Naive thymus-derived CD8-positive, alpha-beta T cell (primary cell): Measurements from ENCODE around the gene ZBTB6. TPM values are rescaled to one million over a fixed set of nuclear protein-coding genes. Genes with fewer than 3 reads are reported as not detected.

Source experiments
- ATAC-seq, 2 donors: fragments of 150-1000 bp; cut with Tn5 transposase in 1 of 2; sonication (Bioruptor Pico), chemical (Tn5 transposase) in 1 of 2; 1 replicate in 1 of 2; 2 replicates in 1 of 2; pipeline ENCODE4 v1.10.0; 2021; ENCODE audit warnings: mild to moderate bottlenecking in 2 of 2, moderate library complexity in 2 of 2
- POLR2A ChIA-PET: fragments of 350-600 bp; sonication (Branson Sonifier 250); formaldehyde crosslinking; loops from one replicate; lab custom pipeline; 2021; ENCODE audit warnings: antibody characterized with exemption; lab: Charles Lee
- DNase-seq, 10 donors: peaks; one replicate each; pipeline versions ENCODE4 v3.0.0 to v3.0.0-alpha.2; 2020 to 2022
- H3K27ac Mint-ChIP-seq, 10 donors: one replicate each; pipeline ENCODE4 v1.8.0; 2020 to 2022; ENCODE audit warnings: mild to moderate bottlenecking in 10 of 10, mixed read lengths in 10 of 10, moderate library complexity in 4 of 10, inconsistent platforms in 1 of 10
- H3K27me3 Mint-ChIP-seq, 5 donors: one replicate each; pipeline ENCODE4 v1.8.0; 2021 to 2022; ENCODE audit warnings: mixed read lengths in 5 of 5
- H3K36me3 Mint-ChIP-seq, 3 donors: one replicate each; pipeline ENCODE4 v1.8.0; 2020 to 2022; ENCODE audit warnings: mixed read lengths in 3 of 3, mild to moderate bottlenecking in 2 of 3, inconsistent platforms in 1 of 3
- H3K4me1 Mint-ChIP-seq, 4 donors: one replicate each; pipeline ENCODE4 v1.8.0; 2021 to 2022; ENCODE audit warnings: mixed read lengths in 4 of 4
- H3K4me3 Mint-ChIP-seq, 10 donors: one replicate each; pipeline ENCODE4 v1.8.0; 2020 to 2022; ENCODE audit warnings: mild to moderate bottlenecking in 10 of 10, mixed read lengths in 10 of 10, moderate library complexity in 6 of 10, inconsistent platforms in 1 of 10
- H3K9me3 Mint-ChIP-seq, 9 donors: one replicate each; pipeline ENCODE4 v1.8.0; 2020 to 2022; ENCODE audit warnings: mixed read lengths in 9 of 9, mild to moderate bottlenecking in 3 of 9, inconsistent platforms in 1 of 9, moderate library complexity in 1 of 9
- polyA plus RNA-seq, 3 donors: library from polyadenylated mRNA; unstranded; fragments of 300-500 nt; fragmentation: Illumina TruSeq; gene quantifications; one replicate each; pipeline ENCODE4 v1.2.3, GENCODE V29; 2021
- total RNA-seq, 8 experiments: library from RNA in 2 of 8; stranded (reverse) in 2 of 8; gene quantifications; one replicate each; pipeline ENCODE4 v1.2.3 and lab custom pipeline; 2021 to 2026

ZBTB6 gene
- total and polyA plus RNA-seq, 5 experiments from 2014 or later, result 2.0 to 20.0 (median 4.4) TPM

DNA sequence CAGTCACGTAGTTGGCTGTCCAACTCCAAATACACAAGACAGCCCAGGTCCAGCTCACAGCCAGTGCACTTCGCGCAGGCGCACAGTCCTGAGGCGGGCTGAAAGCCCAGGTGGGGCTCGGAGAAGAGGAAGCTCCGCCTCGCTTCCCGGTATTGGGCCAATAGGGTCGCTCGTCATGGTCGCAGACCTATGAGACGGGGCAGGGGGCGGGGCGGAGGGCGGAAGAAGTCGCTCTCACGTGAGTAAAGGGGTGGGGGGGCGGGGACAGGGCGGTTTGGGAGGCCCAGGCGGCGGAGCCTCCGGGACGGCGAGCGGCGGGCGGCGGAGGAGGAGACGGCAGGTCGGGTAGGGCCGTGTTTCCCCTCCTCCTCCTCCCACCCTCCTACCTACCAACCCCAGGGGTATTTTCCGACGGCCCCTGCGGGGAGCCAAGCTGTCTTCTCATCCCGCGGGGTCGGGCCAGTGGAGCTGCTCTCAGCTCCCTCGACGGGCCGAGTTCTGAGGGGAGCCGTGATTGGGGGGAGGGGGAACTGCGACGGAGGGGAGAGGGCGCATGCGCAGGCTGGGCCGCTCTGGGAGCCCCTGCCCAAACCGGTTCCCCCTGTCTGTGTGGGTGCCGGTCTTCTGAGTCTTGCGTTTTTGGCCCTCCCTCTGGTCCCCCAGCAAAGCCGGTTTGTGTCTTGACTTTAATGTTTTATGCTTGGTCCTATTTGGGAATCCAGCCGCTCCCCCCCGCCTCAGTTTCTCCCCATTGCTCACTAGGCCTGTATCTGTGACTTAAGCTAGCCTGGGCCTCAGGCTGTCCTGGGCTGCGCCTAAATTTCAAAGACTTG lies 27.8 kb upstream of the ZBTB6 start, which contains the start of gene RABGAP1:
TSS of gene RABGAP1 (plus strand) at position 272 of the 833 bp plus-strand sequence. CDS start 16,040 bp downstream, outside the sequence.
- H3K4me3 Mint-ChIP-seq, result peak within 1 kb of the TSS; percentile 90 to 97 (median 94)
- DNase-seq (peak; percentile 89 to 99 (median 96)), ATAC-seq (peak; percentile 97 to 98)
- no peaks in the 10 kb centered on the region for H3K9me3 Mint-ChIP-seq
- peaks cover 11 to 51% (median 39%) of the 10 kb centered on the region in 4 donors for H3K4me1 Mint-ChIP-seq
- POLR2A ChIA-PET, result interaction anchor here (0.6 to 2.9 kb wide), 8 partner anchors 9 to 54 kb away, joined by 3 to 36 read pairs (median 4); partner anchors contain the start of genes RC3H2, ZBTB26 and ZBTB6
- no peaks in the 10 kb centered on the region for H3K27me3 Mint-ChIP-seq
- H3K36me3 Mint-ChIP-seq, result peaks cover 0 to 37% (median 3%) of the 10 kb centered on the region in 3 donors
- peak within 1 kb of the TSS; percentile 79 to 97 (median 94) for H3K27ac Mint-ChIP-seq

DNA sequence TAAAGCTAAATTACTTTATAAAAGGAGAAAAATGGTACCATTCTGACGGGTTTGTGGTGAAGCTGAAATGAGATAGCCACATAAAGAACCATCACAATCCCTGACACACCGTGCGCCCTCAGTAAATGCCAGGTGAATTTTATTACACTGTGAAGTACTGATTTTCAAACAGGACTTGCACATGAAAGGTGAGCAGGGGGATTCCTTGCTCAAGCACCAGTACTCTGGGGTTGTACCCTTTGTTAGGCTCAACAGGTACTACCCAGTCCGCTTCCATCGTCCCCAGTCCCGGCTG lies 27.3 kb upstream of the ZBTB6 start:
- Mint-ChIP-seq H3K4me1 (peaks cover 11 to 50% (median 38%) of the 10 kb centered on the region in 4 donors), H3K27me3 (no peaks in the 10 kb centered on the region), H3K27ac (peak overlapping the region; percentile 79 to 96 (median 92)), H3K36me3 (peaks cover 0 to 37% (median 3%) of the 10 kb centered on the region in 3 donors), H3K9me3 (no peaks in the 10 kb centered on the region), H3K4me3 (peak overlapping the region; percentile 90 to 97 (median 94))
- POLR2A ChIA-PET, result interaction anchor here (0.6 to 2.9 kb wide), 7 partner anchors 9 to 36 kb away, joined by 3 to 36 read pairs (median 6); partner anchors contain the start of genes RC3H2, ZBTB26 and ZBTB6
- no peak for DNase-seq
- ATAC-seq, result no peak

DNA sequence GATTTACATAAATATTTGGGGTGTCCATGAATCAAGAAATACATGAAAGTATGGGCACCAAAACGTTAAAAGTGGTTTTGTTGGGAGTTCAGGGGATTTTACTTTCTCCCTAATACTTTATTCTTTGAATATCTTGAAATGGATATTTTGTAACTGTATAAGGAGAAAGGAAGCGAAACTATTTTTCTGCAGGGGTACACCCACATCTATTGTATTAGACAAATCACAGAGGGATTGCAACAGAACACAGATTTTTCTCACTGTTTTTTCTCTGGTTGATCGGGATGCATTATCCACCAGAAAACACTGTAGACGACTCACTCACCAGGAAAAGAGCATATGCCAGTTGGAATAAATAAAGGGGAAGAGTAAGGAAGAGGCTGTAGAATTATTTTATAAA lies 26.5 kb upstream of the ZBTB6 start:
- Mint-ChIP-seq H3K27ac (peak overlapping the region in 6 of 10 donors; percentile 6 to 85 (median 36)), H3K27me3 (no peaks in the 10 kb centered on the region), H3K4me3 (peak overlapping the region in 7 of 10 donors; percentile 27 to 76 (median 44))

DNA sequence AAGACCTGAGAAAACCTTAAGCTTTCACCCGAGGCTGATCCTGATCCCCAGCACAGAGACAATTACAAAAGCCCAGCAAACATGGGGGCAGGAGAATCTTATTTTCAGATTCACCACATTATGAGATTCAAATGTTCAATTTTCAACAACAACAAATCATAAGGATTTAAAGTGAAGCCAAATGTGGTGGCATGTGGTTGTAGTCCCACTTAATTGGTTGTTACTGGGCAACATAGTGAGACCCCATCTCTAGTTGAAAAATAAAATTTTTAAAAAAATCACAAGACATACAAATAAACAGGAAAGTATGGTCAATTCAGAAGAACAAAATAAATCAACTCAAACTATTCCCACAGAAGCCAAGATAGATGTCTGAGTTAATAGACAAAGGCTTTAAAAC lies 23.8 kb upstream of the ZBTB6 start:
- Mint-ChIP-seq H3K4me3 (no peak overlapping the region), H3K4me1 (peaks cover 16 to 46% (median 35%) of the 10 kb centered on the region in 4 donors), H3K27me3 (no peaks in the 10 kb centered on the region), H3K27ac (no peak overlapping the region), H3K36me3 (peaks cover 0 to 30% (median 3%) of the 10 kb centered on the region in 3 donors), H3K9me3 (no peaks in the 10 kb centered on the region)
- ATAC-seq (no peak), DNase-seq (no peak)
- POLR2A ChIA-PET, result no interaction called here

More for the DNA sequence above, 26.5 kb upstream of the ZBTB6 start:
- H3K9me3 Mint-ChIP-seq, result no peaks in the 10 kb centered on the region
- no peak for ATAC-seq
- DNase-seq, result no peak
- peaks cover 0 to 30% (median 3%) of the 10 kb centered on the region in 3 donors for H3K36me3 Mint-ChIP-seq
- peaks cover 13 to 51% (median 35%) of the 10 kb centered on the region in 4 donors for H3K4me1 Mint-ChIP-seq
- POLR2A ChIA-PET, result interaction anchor here (2.5 to 2.9 kb wide), 3 partner anchors 8 to 35 kb away, joined by 28 to 36 read pairs (median 33); partner anchors contain the start of genes RC3H2, ZBTB26 and ZBTB6

DNA sequence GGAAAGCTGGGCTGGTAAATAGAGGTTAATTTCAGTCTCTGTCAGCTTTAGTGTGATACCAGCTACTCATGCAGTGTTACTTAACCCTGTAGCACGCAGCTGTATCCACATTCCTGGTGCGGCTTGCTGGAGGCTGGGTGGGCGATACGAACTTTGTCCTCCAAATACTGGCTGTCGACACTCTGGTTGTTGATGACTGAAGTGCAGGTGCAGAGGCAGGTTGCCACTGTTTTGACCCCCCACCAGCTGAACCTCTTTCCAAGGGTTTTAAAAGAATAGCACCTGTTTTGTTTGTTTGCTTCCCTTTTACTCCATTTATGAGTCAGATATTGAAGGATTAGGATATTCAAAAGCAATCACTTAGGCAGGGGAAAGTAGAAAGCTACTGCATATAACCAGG lies 23.3 kb upstream of the ZBTB6 start:
- POLR2A ChIA-PET, result no interaction called here
- ATAC-seq (no peak), DNase-seq (no peak)
- Mint-ChIP-seq H3K4me3 (no peak overlapping the region), H3K36me3 (peaks cover 0 to 30% (median 3%) of the 10 kb centered on the region in 3 donors), H3K27me3 (no peaks in the 10 kb centered on the region), H3K9me3 (no peaks in the 10 kb centered on the region), H3K27ac (no peak overlapping the region), H3K4me1 (peaks cover 14 to 45% (median 32%) of the 10 kb centered on the region in 4 donors)

DNA sequence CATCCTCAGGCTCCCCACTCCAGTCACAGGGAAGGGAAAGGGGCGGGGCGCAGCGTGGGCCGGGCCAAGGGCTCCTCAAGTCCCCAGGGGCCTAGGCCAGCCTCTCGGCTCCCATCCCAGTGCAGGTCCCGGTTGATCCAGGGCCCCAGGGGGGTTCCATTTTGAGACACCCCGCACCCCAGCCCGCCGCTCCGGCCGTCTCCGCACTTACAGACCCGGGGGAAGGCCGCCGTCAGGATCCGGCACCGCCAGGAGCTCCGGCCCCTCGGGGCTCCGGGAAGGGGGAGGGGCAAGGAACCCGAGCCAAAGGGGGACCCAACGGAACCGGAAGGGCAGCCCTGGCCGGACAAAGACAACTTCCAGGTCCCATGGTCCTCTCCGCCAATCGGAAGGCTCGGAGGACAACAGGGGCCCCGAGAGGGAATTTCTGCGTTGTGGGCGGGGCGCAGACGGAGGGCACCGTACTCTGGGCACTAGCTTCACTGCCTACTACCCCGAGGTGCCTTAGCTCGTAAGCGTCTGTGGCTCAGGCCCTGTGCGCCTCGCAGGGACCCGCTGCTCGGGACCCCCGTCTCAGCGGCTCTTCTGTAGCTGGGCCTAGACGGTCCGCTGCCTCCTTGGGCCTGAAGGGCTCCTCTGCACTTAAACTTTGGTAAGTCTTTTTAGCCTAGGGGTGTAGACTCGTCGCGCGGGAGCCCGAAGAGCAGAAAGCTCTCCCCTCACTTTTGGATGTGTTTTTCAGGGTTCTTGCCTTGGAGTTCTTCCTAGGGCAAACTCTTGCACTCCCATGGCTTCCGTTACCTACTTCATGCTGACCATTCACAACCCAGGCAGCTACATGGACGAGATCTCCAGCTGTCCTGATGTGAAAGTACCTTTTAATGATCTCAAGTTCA lies 18.4 kb upstream of the ZBTB6 start, which contains the start of gene ZBTB26:
TSS of gene ZBTB26 (minus strand) at position 287 of the 896 bp plus-strand sequence. CDS start 11,578 bp downstream, outside the sequence.
- H3K4me1 Mint-ChIP-seq, result peaks cover 10 to 35% (median 19%) of the 10 kb centered on the region in 4 donors

DNA sequence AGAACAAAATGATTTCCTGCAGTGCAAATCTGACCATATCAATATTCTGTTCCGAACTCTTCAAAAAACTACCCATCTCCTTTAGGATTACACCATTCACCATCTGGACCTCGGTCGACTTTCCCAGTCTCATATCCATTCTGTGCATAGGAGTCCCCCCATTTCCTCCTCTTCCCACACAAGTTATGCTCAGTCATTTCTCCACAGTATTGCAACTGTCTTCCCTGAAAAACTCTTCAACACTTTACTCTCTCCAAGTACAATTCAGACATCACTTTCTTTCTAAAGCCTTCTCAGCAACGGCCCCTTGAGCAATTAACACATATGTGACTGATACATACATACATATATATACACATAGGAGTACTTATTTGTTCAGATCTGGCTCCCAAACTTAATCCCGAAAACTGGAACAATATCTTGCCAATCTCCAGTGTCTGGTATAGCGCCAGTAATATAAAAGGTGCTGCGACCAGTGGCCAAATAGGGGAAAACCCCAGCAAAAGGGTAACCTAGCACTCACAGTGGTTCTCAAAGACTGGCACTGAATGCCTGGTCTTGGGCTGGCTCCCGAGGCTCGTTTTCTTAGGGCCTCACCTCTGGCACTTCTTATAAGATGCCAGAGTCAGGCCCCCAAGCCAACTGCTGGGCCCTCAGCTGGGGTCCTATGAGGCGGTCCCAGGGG lies 17.6 kb upstream of the ZBTB6 start:
- peaks cover 10 to 31% (median 18%) of the 10 kb centered on the region in 4 donors for H3K4me1 Mint-ChIP-seq
- POLR2A ChIA-PET, result interaction anchor here (1.5 to 4.9 kb wide), 5 partner anchors 10 to 102 kb away, joined by 5 to 44 read pairs (median 33); partner anchors contain the start of genes PDCL, RABGAP1, RC3H2 and ZBTB6
- DNase-seq, result peak in 2 of 10 donors; percentile 7 to 15
- no peak overlapping the region for H3K4me3 Mint-ChIP-seq
- no peak for ATAC-seq
- H3K9me3 Mint-ChIP-seq, result no peaks in the 10 kb centered on the region
- H3K27me3 Mint-ChIP-seq, result no peaks in the 10 kb centered on the region
- H3K36me3 Mint-ChIP-seq, result peaks cover 0 to under 1% (median 0%) of the 10 kb centered on the region in 3 donors
- peak overlapping the region in 1 of 10 donors; percentile 63 for H3K27ac Mint-ChIP-seq

More for the DNA sequence above, 18.4 kb upstream of the ZBTB6 start, which contains the start of gene ZBTB26:
- peak within 1 kb of the TSS in 6 of 10 donors; percentile 95 to 98 (median 96) for H3K27ac Mint-ChIP-seq
- ATAC-seq (peak; percentile 97 to 98), DNase-seq (peak; percentile 78 to 93 (median 86))
- no peaks in the 10 kb centered on the region for H3K27me3 Mint-ChIP-seq
- peaks cover 0 to 8% (median 0%) of the 10 kb centered on the region in 3 donors for H3K36me3 Mint-ChIP-seq
- peak within 1 kb of the TSS in 1 of 10 donors; percentile 97 for H3K4me3 Mint-ChIP-seq
- no peaks in the 10 kb centered on the region for H3K9me3 Mint-ChIP-seq
- POLR2A ChIA-PET, result interaction anchor here (1.0 to 4.9 kb wide), 6 partner anchors 9 to 103 kb away, joined by 3 to 44 read pairs (median 22); partner anchors contain the start of genes PDCL, RABGAP1, RC3H2 and ZBTB6

DNA sequence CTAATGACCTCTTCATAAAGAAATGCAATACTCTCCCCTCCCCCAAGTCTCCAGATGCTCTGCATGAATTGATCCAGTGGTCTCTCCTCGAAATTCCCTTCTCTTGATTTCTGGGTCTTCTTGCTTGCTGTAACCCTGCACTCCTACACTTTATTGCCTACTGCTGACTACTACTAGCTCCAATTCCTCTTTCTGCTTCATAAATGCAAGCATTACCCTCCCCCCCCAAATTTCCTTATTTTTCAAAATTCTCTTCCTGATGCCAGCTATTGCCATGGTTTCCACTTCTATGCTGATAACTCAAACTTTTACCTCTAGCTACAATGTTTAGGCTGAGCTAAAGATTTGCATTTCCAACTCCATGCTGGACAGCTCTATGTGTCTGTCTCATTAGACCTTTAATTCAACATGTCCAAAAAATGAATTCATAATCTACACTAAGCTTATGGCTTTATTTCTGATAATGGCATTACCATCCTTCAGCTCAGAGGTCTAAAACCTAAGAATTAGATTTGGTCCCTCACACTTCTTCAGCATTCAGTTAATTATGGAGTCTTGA lies 16.8 kb upstream of the ZBTB6 start:
- H3K9me3 Mint-ChIP-seq, result no peaks in the 10 kb centered on the region
- peaks cover 0 to 2% (median 0%) of the 10 kb centered on the region in 3 donors for H3K36me3 Mint-ChIP-seq
- POLR2A ChIA-PET, result interaction anchor here (1.9 to 4.9 kb wide), 2 partner anchors 11 to 16 kb away, joined by 6 to 38 read pairs; partner anchors contain the start of genes RABGAP1 and ZBTB6
- peaks cover 9 to 27% (median 15%) of the 10 kb centered on the region in 4 donors for H3K4me1 Mint-ChIP-seq
- no peak overlapping the region for H3K27ac Mint-ChIP-seq
- DNase-seq (no peak), ATAC-seq (no peak)
- H3K27me3 Mint-ChIP-seq, result no peaks in the 10 kb centered on the region
- H3K4me3 Mint-ChIP-seq, result no peak overlapping the region

DNA sequence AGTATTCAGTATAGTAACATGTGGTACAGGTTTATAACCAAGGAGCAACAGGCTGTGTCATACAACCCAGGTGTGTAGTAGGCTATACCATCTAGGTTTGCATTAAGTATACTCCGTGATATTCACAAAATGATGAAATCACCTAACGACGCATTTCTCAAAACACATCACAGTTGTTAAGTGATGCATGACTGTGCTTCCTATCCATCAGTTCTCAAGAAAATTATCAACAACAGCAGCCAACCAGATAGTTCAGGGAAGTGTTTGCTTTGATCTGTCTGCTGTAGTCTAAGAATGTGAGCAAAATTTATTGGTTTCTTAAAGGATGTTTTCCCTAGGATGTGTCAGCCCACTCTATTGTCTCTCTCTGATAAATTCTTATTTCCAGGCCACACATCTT lies 10.8 kb upstream of the ZBTB6 start:
- DNase-seq (no peak), ATAC-seq (no peak)
- Mint-ChIP-seq H3K4me1 (peaks cover 5 to 14% (median 8%) of the 10 kb centered on the region in 4 donors), H3K4me3 (no peak overlapping the region), H3K36me3 (peaks cover 0 to 41% (median under 1%) of the 10 kb centered on the region in 3 donors), H3K27me3 (no peaks in the 10 kb centered on the region), H3K27ac (no peak overlapping the region), H3K9me3 (no peaks in the 10 kb centered on the region)
- POLR2A ChIA-PET, result interaction anchor here (0.7 kb wide), 1 partner anchor 105 kb away, joined by 3 read pairs; no protein-coding TSS in a partner anchor

DNA sequence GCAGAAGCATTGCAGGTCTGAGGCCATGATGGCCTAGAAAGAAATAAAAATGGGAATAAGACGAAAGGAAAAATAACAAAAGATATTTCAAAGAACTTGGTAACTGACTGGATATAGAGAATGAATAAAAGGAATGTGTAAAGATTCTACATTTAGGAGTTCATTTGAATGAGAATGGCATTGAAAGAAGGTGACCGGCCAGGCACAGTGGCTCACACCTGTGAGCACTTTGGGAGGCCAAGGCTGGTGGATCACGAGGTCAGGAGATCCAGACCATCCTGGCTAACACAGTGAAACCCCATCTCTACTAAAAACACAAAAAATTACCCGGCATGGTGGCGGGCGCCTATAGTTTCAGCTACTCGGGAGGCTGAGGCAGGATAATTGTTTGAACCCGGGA lies 9.6 kb upstream of the ZBTB6 start:
- Mint-ChIP-seq H3K9me3 (no peaks in the 10 kb centered on the region), H3K27ac (no peak overlapping the region), H3K27me3 (no peaks in the 10 kb centered on the region), H3K36me3 (peaks cover 0 to 47% (median 4%) of the 10 kb centered on the region in 3 donors), H3K4me1 (peaks cover 5 to 14% (median 8%) of the 10 kb centered on the region in 4 donors), H3K4me3 (no peak overlapping the region)
- DNase-seq (no peak), ATAC-seq (no peak)
- POLR2A ChIA-PET, result no interaction called here

DNA sequence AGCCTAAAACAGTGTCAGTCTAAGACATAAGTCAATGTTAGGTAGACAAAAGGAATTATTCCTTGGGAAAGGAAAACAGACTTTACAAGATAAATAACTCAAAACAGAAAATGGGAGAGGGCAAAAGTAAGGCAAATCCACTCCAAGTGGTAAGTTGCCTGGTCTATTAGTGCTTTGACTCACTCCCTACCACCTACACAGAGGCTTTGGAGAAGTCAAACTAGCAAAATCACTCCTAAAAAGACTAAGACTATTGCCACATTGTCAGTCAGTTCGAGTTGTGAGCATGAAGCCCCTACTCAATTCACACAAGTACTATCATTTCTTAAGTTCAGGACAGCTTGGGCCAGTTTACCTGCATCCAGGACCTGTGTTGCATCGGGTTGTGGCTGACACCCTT lies 5.2 kb upstream of the ZBTB6 start:
- Mint-ChIP-seq H3K4me3 (no peak overlapping the region), H3K36me3 (peaks cover 0 to 39% (median 4%) of the 10 kb centered on the region in 3 donors), H3K4me1 (peaks cover 1 to 6% (median 5%) of the 10 kb centered on the region in 4 donors), H3K27ac (no peak overlapping the region), H3K27me3 (no peaks in the 10 kb centered on the region), H3K9me3 (no peaks in the 10 kb centered on the region)
- POLR2A ChIA-PET, result no interaction called here
- ATAC-seq (no peak), DNase-seq (no peak)
